Activated naive CD4-positive, alpha-beta T cell treated with anti-CD3 and anti-CD28 coated beads for 36 hours (primary cell): ENCODE results near the gene OR2AG1. TPM values are rescaled to one million over a fixed set of nuclear protein-coding genes. Genes with fewer than 3 reads are reported as not detected.
A peak's percentile ranks its signal among the peaks of the same experiment; 100 is the strongest.

Experiments used
- CTCF ChIA-PET: fragments of 350-600 bp; sonication (Branson Sonifier 250); formaldehyde crosslinking; loops from one replicate; lab custom pipeline; 2021; ENCODE audit warnings: antibody characterized with exemption; lab: Charles Lee
- DNase-seq: peaks from one replicate; pipeline ENCODE4 v3.0.0-alpha.2; 2020
- H3K27ac Mint-ChIP-seq: one replicate; pipeline ENCODE4 v1.8.0; 2021; ENCODE audit warnings: mild to moderate bottlenecking, mixed read lengths
- H3K27me3 Mint-ChIP-seq: one replicate; pipeline ENCODE4 v1.8.0; 2021; ENCODE audit warnings: low read depth, mixed read lengths
- H3K36me3 Mint-ChIP-seq: one replicate; pipeline ENCODE4 v1.8.0; 2021; ENCODE audit warnings: low read depth, mixed read lengths
- H3K4me1 Mint-ChIP-seq: one replicate; pipeline ENCODE4 v1.8.0; 2021; ENCODE audit warnings: low read depth, mixed read lengths
- H3K4me3 Mint-ChIP-seq: one replicate; pipeline ENCODE4 v1.8.0; 2021; ENCODE audit warnings: mild to moderate bottlenecking, moderate library complexity, mixed read lengths
- H3K9me3 Mint-ChIP-seq: one replicate; pipeline ENCODE4 v1.8.0; 2021; ENCODE audit warnings: mixed read lengths
- intact Hi-C: fragments of 100-400 bp; cut with micrococcal nuclease; formaldehyde crosslinking; loops from one replicate; pipeline ENCODE4 v1.15.1; 2023
- total RNA-seq, 2 experiments: library from RNA; stranded (reverse); gene quantifications; one replicate each; pipeline ENCODE4 v1.2.3, GENCODE V29; 2021

Gene OR2AG1
- total RNA-seq = not detected

GRCh38 chr11:6782720-6783119 is at the start of gene OR2AG1:
Gene OR2AG1 (plus strand): TSS chr11:6783020. CDS start chr11:6785038, 2,018 bp downstream.
- Mint-ChIP-seq H3K9me3 (no peaks in the 10 kb centered on the region), H3K27ac (no peak within 1 kb of the TSS), H3K4me1 (no peaks in the 10 kb centered on the region), H3K36me3 (no peaks in the 10 kb centered on the region), H3K4me3 (no peak within 1 kb of the TSS), H3K27me3 (peaks cover 2% of the 10 kb centered on the region)
- CTCF ChIA-PET = no interaction called here
- DNase-seq = no peak
- intact Hi-C loops = no loop called here

GRCh38 chr11:6733326-6734275 is 49.2 kb upstream of the OR2AG1 start:
- intact Hi-C loops = loop anchor here (2.0 kb wide), 4 partner anchors 13 to 343 kb away; partner anchors contain the start of gene SMPD1
- Mint-ChIP-seq H3K36me3 (peaks cover 18% of the 10 kb centered on the region), H3K4me1 (peaks cover 81% of the 10 kb centered on the region), H3K9me3 (peaks cover 6% of the 10 kb centered on the region), H3K27ac (peak overlapping the region; percentile 86), H3K27me3 (no peaks in the 10 kb centered on the region), H3K4me3 (no peak overlapping the region)
- CTCF ChIA-PET = interaction anchor here (0.6 to 12.8 kb wide), 5 partner anchors 19 to 914 kb away, joined by 3 to 368 read pairs (median 4); no protein-coding TSS in a partner anchor
- DNase-seq = no peak

- Mint-ChIP-seq H3K4me1 (peaks cover 83% of the 10 kb centered on the region), H3K36me3 (peaks cover 19% of the 10 kb centered on the region), H3K9me3 (peaks cover 6% of the 10 kb centered on the region), H3K4me3 (no peak overlapping the region), H3K27me3 (no peaks in the 10 kb centered on the region), H3K27ac (peak overlapping the region; percentile 86)
- intact Hi-C loops = loop anchor here (1.0 to 5.0 kb wide), 9 partner anchors 14 to 1047 kb away; partner anchors contain the start of genes CAVIN3, CYB5R2, SMPD1 and TRIM22
- DNase-seq = peak; percentile 64
- CTCF ChIA-PET = interaction anchor here (0.6 to 12.8 kb wide), 6 partner anchors 9 to 117 kb away, joined by 3 to 368 read pairs (median 4); no protein-coding TSS in a partner anchor
Observed at GRCh38 chr11:6734616-6735015, 48.2 kb upstream of the OR2AG1 start.

GRCh38 chr11:6735306-6735705 is 47.5 kb upstream of the OR2AG1 start:
- Mint-ChIP-seq H3K4me1 (peaks cover 83% of the 10 kb centered on the region), H3K9me3 (peaks cover 6% of the 10 kb centered on the region), H3K27ac (peak overlapping the region; percentile 86), H3K27me3 (no peaks in the 10 kb centered on the region), H3K36me3 (peaks cover 19% of the 10 kb centered on the region), H3K4me3 (no peak overlapping the region)
- DNase-seq = no peak
- intact Hi-C loops = loop anchor here (1.0 to 5.0 kb wide), 9 partner anchors 13 to 1048 kb away; partner anchors contain the start of genes CAVIN3, CYB5R2, SMPD1 and TRIM22
- CTCF ChIA-PET = interaction anchor here (0.6 to 12.8 kb wide), 6 partner anchors 8 to 117 kb away, joined by 3 to 368 read pairs (median 4); no protein-coding TSS in a partner anchor

GRCh38 chr11:6736495-6737121 is 46.2 kb upstream of the OR2AG1 start:
- H3K9me3 Mint-ChIP-seq = peaks cover 4% of the 10 kb centered on the region
- CTCF ChIA-PET = interaction anchor here (0.7 to 12.8 kb wide), 11 partner anchors 9 to 265 kb away, joined by 3 to 368 read pairs (median 4); no protein-coding TSS in a partner anchor
- no peak for DNase-seq
- peak overlapping the region; percentile 86 for H3K27ac Mint-ChIP-seq
- H3K27me3 Mint-ChIP-seq = no peaks in the 10 kb centered on the region
- peak overlapping the region; percentile 24 for H3K4me3 Mint-ChIP-seq
- H3K36me3 Mint-ChIP-seq = peaks cover 19% of the 10 kb centered on the region
- peaks cover 86% of the 10 kb centered on the region for H3K4me1 Mint-ChIP-seq
- intact Hi-C loops = loop anchor here (2.0 to 5.0 kb wide), 4 partner anchors 256 to 1049 kb away; partner anchors contain the start of genes ARFIP2, CAVIN3, CYB5R2 and TIMM10B

- intact Hi-C loops = loop anchor here (1.0 to 5.0 kb wide), 7 partner anchors 8 to 1051 kb away; partner anchors contain the start of genes ARFIP2, CAVIN3, CYB5R2 and TIMM10B
- H3K4me1 Mint-ChIP-seq = peaks cover 92% of the 10 kb centered on the region
- CTCF ChIA-PET = interaction anchor here (0.6 to 12.8 kb wide), 21 partner anchors 9 to 1946 kb away, joined by 3 to 368 read pairs (median 4); no protein-coding TSS in a partner anchor
- peaks cover 13% of the 10 kb centered on the region for H3K36me3 Mint-ChIP-seq
- peak; percentile 87 for DNase-seq
- no peaks in the 10 kb centered on the region for H3K27me3 Mint-ChIP-seq
- peak overlapping the region; percentile 86 for H3K27ac Mint-ChIP-seq
- no peaks in the 10 kb centered on the region for H3K9me3 Mint-ChIP-seq
- H3K4me3 Mint-ChIP-seq = no peak overlapping the region
Observed at GRCh38 chr11:6737872-6738466, 44.9 kb upstream of the OR2AG1 start.

GRCh38 chr11:6738590-6738989 is 44.2 kb upstream of the OR2AG1 start:
- intact Hi-C loops = loop anchor here (1.0 to 5.0 kb wide), 6 partner anchors 8 to 1051 kb away; partner anchors contain the start of genes CAVIN3, CYB5R2, TRIM22 and TRIM5
- H3K4me1 Mint-ChIP-seq = peaks cover 91% of the 10 kb centered on the region
- H3K4me3 Mint-ChIP-seq = no peak overlapping the region
- no peaks in the 10 kb centered on the region for H3K27me3 Mint-ChIP-seq
- no peaks in the 10 kb centered on the region for H3K9me3 Mint-ChIP-seq
- no peak for DNase-seq
- CTCF ChIA-PET = interaction anchor here (0.6 to 12.8 kb wide), 11 partner anchors 11 to 267 kb away, joined by 3 to 368 read pairs (median 4); no protein-coding TSS in a partner anchor
- H3K27ac Mint-ChIP-seq = peak overlapping the region; percentile 70
- H3K36me3 Mint-ChIP-seq = peaks cover 13% of the 10 kb centered on the region

GRCh38 chr11:6742260-6742659 is 40.6 kb upstream of the OR2AG1 start:
- H3K27me3 Mint-ChIP-seq = no peaks in the 10 kb centered on the region
- intact Hi-C loops = loop anchor here (10.0 kb wide), 3 partner anchors 507 to 1943 kb away; partner anchors contain the start of genes CNGA4, FHIP1B, PPFIBP2 and RPL27A
- H3K4me3 Mint-ChIP-seq = no peak overlapping the region
- peak; percentile 46 for DNase-seq
- no peaks in the 10 kb centered on the region for H3K9me3 Mint-ChIP-seq
- peaks cover 55% of the 10 kb centered on the region for H3K4me1 Mint-ChIP-seq
- peaks cover 6% of the 10 kb centered on the region for H3K36me3 Mint-ChIP-seq
- peak overlapping the region; percentile 79 for H3K27ac Mint-ChIP-seq
- CTCF ChIA-PET = interaction anchor here (0.9 to 12.8 kb wide), 4 partner anchors 10 to 70 kb away, joined by 3 to 368 read pairs (median 5); no protein-coding TSS in a partner anchor

- H3K36me3 Mint-ChIP-seq = peaks cover 4% of the 10 kb centered on the region
- no peak overlapping the region for H3K4me3 Mint-ChIP-seq
Observed at GRCh38 chr11:6745018-6745417, 37.8 kb upstream of the OR2AG1 start.

GRCh38 chr11:6745465-6746015 is 37.3 kb upstream of the OR2AG1 start:
- H3K4me3 Mint-ChIP-seq = no peak overlapping the region
- no peaks in the 10 kb centered on the region for H3K9me3 Mint-ChIP-seq
- peaks cover 4% of the 10 kb centered on the region for H3K36me3 Mint-ChIP-seq
- no peak for DNase-seq
- H3K4me1 Mint-ChIP-seq = peaks cover 33% of the 10 kb centered on the region
- intact Hi-C loops = loop anchor here (1.0 to 10.0 kb wide), 7 partner anchors 7 to 1939 kb away; partner anchors contain the start of genes CNGA4, FHIP1B, PPFIBP2 and RPL27A
- no peak overlapping the region for H3K27ac Mint-ChIP-seq
- H3K27me3 Mint-ChIP-seq = no peaks in the 10 kb centered on the region
- CTCF ChIA-PET = interaction anchor here (0.8 to 15.3 kb wide), 10 partner anchors 9 to 214 kb away, joined by 3 to 368 read pairs (median 6); partner anchors contain the start of gene MRPL17

More at GRCh38 chr11:6745018-6745417, 37.8 kb upstream of the OR2AG1 start:
- CTCF ChIA-PET = interaction anchor here (0.6 to 15.3 kb wide), 8 partner anchors 8 to 134 kb away, joined by 3 to 368 read pairs (median 6); no protein-coding TSS in a partner anchor
- Mint-ChIP-seq H3K27ac (no peak overlapping the region), H3K4me1 (peaks cover 38% of the 10 kb centered on the region), H3K9me3 (no peaks in the 10 kb centered on the region), H3K27me3 (no peaks in the 10 kb centered on the region)
- no peak for DNase-seq
- intact Hi-C loops = loop anchor here (2.0 to 10.0 kb wide), 4 partner anchors 354 to 1940 kb away; partner anchors contain the start of genes CNGA4, FHIP1B, PPFIBP2 and RPL27A
